ENCODE data around the gene ZMIZ1. TPM values are rescaled to one million over a fixed set of nuclear protein-coding genes. Genes with fewer than 3 reads are reported as not detected.

Gene ZMIZ1
- total and polyA plus RNA-seq, 2 experiments from 2014 or later = 48.2 to 78.8 TPM

GRCh38 chr10:79024720-79025198 lies 44.0 kb upstream of the ZMIZ1 start:
- H3K4me3 ChIP-seq = no peak overlapping the region
- H3K9me3 ChIP-seq (ENCODE audit: low read depth) = no peaks in the 10 kb centered on the region
- peaks cover 43% of the 10 kb centered on the region for H3K4me1 ChIP-seq (ENCODE audit: low read depth)
- no peaks in the 10 kb centered on the region for H3K36me3 ChIP-seq
- no peak for TF ChIP-seq CTCF (IDR thresholded peaks at IDR 0.05; ENCODE audit: low read depth, low read length)
- peak overlapping the region; percentile 87 for H3K27ac ChIP-seq
- no peaks in the 10 kb centered on the region for H3K27me3 ChIP-seq
- no peak for DNase-seq (ENCODE audit: low read depth in 1 of 2, low spot score in 1 of 2)

GRCh38 chr10:79025199-79025832 lies 43.5 kb upstream of the ZMIZ1 start:
- Histone ChIP-seq H3K4me1 (ENCODE audit: low read depth) (peaks cover 38% of the 10 kb centered on the region), H3K36me3 (no peaks in the 10 kb centered on the region), H3K9me3 (ENCODE audit: low read depth) (no peaks in the 10 kb centered on the region), H3K4me3 (no peak overlapping the region), H3K27ac (peak overlapping the region; percentile 87), H3K27me3 (no peaks in the 10 kb centered on the region)
- DNase-seq (ENCODE audit: low read depth in 1 of 2, low spot score in 1 of 2) = peak in 1 of 2 donors; percentile 71
- no peak for TF ChIP-seq CTCF (IDR thresholded peaks at IDR 0.05; ENCODE audit: low read depth, low read length)

- TF ChIP-seq CTCF (IDR thresholded peaks at IDR 0.05; ENCODE audit: low read depth, low read length) = no peak
- Histone ChIP-seq H3K27ac (peak overlapping the region; percentile 64), H3K27me3 (no peaks in the 10 kb centered on the region), H3K36me3 (no peaks in the 10 kb centered on the region), H3K4me1 (ENCODE audit: low read depth) (peaks cover 37% of the 10 kb centered on the region), H3K4me3 (no peak overlapping the region), H3K9me3 (ENCODE audit: low read depth) (no peaks in the 10 kb centered on the region)
- no peak for DNase-seq (ENCODE audit: low read depth in 1 of 2, low spot score in 1 of 2)
Measured at GRCh38 chr10:79026341-79026761, 42.4 kb upstream of the ZMIZ1 start.

GRCh38 chr10:79026806-79027146 lies 42.0 kb upstream of the ZMIZ1 start:
- peaks cover 37% of the 10 kb centered on the region for H3K4me1 ChIP-seq (ENCODE audit: low read depth)
- no peak overlapping the region for H3K4me3 ChIP-seq
- H3K27me3 ChIP-seq = no peaks in the 10 kb centered on the region
- no peaks in the 10 kb centered on the region for H3K36me3 ChIP-seq
- no peaks in the 10 kb centered on the region for H3K9me3 ChIP-seq (ENCODE audit: low read depth)
- no peak for TF ChIP-seq CTCF (IDR thresholded peaks at IDR 0.05; ENCODE audit: low read depth, low read length)
- DNase-seq (ENCODE audit: low read depth in 1 of 2, low spot score in 1 of 2) = no peak
- peak overlapping the region; percentile 64 for H3K27ac ChIP-seq

- Histone ChIP-seq H3K4me1 (ENCODE audit: low read depth) (peaks cover 37% of the 10 kb centered on the region), H3K27ac (peak overlapping the region; percentile 64)
- DNase-seq (ENCODE audit: low read depth in 1 of 2, low spot score in 1 of 2) = no peak
Measured at GRCh38 chr10:79027147-79028055, 41.4 kb upstream of the ZMIZ1 start.

More at GRCh38 chr10:79027147-79028055, 41.4 kb upstream of the ZMIZ1 start:
- H3K27me3 ChIP-seq = no peaks in the 10 kb centered on the region
- no peaks in the 10 kb centered on the region for H3K9me3 ChIP-seq (ENCODE audit: low read depth)
- H3K36me3 ChIP-seq = no peaks in the 10 kb centered on the region
- no peak for TF ChIP-seq CTCF (IDR thresholded peaks at IDR 0.05; ENCODE audit: low read depth, low read length)
- H3K4me3 ChIP-seq = no peak overlapping the region

All from cardiac muscle cell (in vitro differentiated cells and primary cell).